Measurements from ENCODE around the gene LVRN.
"Not testable (repeated sequence)": the region's sequence is repeated elsewhere in the genome, so short reads cannot be mapped to it uniquely, and the experiment has no call there.

LVRN gene, protein sequence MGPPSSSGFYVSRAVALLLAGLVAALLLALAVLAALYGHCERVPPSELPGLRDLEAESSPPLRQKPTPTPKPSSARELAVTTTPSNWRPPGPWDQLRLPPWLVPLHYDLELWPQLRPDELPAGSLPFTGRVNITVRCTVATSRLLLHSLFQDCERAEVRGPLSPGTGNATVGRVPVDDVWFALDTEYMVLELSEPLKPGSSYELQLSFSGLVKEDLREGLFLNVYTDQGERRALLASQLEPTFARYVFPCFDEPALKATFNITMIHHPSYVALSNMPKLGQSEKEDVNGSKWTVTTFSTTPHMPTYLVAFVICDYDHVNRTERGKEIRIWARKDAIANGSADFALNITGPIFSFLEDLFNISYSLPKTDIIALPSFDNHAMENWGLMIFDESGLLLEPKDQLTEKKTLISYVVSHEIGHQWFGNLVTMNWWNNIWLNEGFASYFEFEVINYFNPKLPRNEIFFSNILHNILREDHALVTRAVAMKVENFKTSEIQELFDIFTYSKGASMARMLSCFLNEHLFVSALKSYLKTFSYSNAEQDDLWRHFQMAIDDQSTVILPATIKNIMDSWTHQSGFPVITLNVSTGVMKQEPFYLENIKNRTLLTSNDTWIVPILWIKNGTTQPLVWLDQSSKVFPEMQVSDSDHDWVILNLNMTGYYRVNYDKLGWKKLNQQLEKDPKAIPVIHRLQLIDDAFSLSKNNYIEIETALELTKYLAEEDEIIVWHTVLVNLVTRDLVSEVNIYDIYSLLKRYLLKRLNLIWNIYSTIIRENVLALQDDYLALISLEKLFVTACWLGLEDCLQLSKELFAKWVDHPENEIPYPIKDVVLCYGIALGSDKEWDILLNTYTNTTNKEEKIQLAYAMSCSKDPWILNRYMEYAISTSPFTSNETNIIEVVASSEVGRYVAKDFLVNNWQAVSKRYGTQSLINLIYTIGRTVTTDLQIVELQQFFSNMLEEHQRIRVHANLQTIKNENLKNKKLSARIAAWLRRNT

DNA sequence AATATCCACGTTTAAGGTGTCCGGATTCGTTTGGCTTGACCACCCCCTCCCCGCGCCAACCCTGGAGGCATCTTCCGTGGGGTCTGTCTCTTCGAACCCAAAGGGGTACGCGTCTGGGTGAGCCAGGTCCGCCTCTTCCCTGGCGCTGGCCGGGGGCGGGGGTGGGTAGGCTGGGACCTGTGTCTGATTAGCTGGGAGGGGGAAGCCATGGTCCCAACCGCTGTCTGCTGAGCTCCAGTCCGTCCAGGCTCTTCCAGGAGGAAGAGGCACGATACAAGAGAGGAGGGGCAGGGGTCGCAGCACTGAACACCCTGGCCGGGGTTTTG lies at the start of gene LVRN:
TSS of gene LVRN (plus strand) at position 237 of the 326 bp plus-strand sequence. CDS start 143 bp downstream, outside the sequence.
- DNase-seq, result no peak
- no peaks in the 10 kb centered on the region for H3K36me3 Mint-ChIP-seq
- no peak within 1 kb of the TSS for H3K4me3 Mint-ChIP-seq
- CTCF ChIA-PET, result no interaction called here
- H3K9me3 Mint-ChIP-seq, result no peaks in the 10 kb centered on the region
- peaks cover 5% of the 10 kb centered on the region for H3K4me1 Mint-ChIP-seq
- H3K27ac Mint-ChIP-seq, result no peak within 1 kb of the TSS
- peaks cover 58% of the 10 kb centered on the region for H3K27me3 Mint-ChIP-seq

DNA sequence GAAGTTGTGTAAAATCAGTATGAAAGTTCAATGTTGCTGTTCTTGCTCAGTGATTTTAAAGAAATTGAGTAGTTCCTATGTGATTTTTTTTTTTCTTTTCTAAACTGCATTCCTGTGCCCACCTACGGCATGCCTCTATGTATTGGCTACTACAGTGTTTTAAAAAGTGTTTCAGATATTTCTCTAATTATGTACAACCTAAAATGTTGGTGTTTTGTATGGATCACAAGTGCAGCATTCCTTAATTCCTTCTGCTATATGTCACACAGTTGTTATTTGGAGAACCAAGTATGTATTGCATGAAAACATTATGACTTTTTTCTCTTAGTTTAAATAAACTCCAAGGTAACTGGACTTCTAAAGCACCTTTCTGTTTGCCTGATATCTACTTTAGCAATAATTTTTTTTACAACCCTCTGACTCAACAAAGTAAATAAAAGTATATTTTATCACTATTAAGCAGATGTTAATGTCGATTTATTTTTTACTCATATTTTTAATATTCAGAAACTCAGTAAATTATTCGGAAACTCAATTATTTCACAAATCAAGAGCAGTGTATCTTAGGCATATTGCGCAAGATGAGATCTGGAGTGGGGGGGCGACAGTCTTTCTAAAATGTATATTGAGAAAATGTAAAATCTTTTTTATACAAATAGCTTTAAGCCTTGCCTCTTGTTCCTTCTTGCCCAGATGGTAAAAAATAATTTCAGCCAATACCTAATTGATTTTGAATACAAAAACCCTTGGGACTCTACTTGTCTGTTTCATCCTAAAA lies 48.5 kb upstream of the LVRN start:
- H3K4me1 Mint-ChIP-seq, H3K36me3 Mint-ChIP-seq, H3K4me3 Mint-ChIP-seq, H3K27me3 Mint-ChIP-seq, DNase-seq, CTCF ChIA-PET, H3K9me3 Mint-ChIP-seq, H3K27ac Mint-ChIP-seq: not testable (repeated sequence)

DNA sequence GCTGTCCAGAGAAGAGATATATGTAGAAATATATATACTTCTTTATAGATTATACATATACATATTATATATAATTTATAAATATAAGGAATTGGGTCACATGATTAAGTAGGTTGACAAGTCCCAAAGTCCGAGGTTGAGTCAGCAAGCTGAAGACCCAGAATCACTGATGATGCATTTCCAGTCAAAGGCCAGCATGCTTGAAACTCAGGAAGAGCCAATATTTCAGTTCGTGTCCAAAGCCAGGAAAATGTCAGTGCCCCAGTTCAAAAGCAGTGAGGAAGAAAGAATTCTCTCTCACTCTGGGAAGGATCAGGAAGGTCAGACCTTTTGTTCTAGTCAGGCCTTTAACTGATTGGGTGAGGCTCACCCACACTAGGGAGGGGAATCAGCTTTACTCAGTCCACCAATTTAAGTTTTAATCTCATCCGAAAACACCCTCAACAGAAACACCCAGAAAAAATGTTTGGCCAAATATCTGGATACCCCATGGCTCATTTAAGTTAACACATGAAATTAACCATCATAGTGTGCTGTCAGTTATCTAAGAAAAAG lies 42.0 kb upstream of the LVRN start:
- H3K4me1 Mint-ChIP-seq, result no peaks in the 10 kb centered on the region
- DNase-seq, result no peak
- H3K27ac Mint-ChIP-seq, result no peak overlapping the region
- H3K27me3 Mint-ChIP-seq, result no peaks in the 10 kb centered on the region
- H3K9me3 Mint-ChIP-seq, result no peaks in the 10 kb centered on the region
- no peaks in the 10 kb centered on the region for H3K36me3 Mint-ChIP-seq
- H3K4me3 Mint-ChIP-seq, result no peak overlapping the region
- CTCF ChIA-PET, result no interaction called here

DNA sequence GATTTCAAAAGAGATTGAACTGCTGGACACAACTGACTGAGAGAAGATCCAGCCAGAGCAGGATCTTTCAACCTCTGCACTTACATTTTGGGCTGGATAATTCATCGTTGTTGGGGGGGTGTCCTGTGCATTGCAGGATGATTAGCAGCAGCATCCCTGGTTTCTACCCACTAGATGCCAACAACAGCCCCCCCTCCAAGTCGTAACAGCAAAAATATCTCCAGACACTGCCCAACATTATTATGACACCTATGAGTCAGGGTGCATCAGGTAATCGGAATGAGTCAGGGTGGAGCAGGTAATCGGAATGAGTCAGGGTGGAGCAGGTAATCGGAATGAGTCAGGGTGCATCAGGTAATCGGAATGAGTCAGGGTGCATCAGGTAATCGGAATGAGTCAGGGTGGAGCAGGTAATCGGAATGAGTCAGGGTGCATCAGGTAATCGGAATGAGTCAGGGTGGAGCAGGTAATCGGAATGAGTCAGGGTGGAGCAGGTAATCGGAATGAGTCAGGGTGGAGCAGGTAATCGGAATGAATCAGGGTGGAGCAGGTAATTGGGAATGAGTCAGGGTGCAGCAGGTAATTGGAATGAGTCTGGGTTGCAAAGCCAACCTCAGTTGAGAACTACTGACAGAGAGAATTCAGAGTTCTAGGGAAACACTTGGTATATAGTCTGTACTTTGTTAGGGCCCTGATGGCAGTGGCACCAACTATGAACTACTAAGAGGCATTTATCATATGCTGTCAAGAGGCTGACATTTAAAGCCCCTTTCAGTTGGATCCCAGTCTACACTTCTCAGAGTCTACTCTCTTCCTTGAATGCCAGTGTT lies 33.5 kb upstream of the LVRN start:
- CTCF ChIA-PET, H3K9me3 Mint-ChIP-seq, H3K4me3 Mint-ChIP-seq: not testable (repeated sequence)

DNA sequence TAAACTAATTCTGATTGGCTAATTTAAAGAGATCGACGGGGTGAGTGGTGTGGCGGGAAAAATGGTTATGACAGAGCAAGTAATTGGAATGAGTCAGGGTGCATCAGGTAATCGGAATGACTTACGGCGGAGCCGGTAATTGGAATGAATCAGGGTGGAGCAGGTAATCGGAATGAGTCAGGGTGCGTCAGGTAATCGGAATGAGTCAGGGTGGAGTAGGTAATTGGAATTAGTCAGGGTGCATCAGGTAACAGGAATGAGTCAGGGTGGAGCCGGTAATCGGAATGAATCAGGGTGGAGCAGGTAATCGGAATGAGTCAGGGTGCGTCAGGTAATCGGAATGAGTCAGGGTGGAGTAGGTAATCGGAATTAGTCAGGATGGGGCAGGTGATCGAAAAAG lies 32.1 kb upstream of the LVRN start:
- H3K27me3 Mint-ChIP-seq, result not testable (repeated sequence)

More for the DNA sequence above, 33.5 kb upstream of the LVRN start:
- H3K27me3 Mint-ChIP-seq, DNase-seq, H3K36me3 Mint-ChIP-seq, H3K27ac Mint-ChIP-seq, H3K4me1 Mint-ChIP-seq: not testable (repeated sequence)

DNA sequence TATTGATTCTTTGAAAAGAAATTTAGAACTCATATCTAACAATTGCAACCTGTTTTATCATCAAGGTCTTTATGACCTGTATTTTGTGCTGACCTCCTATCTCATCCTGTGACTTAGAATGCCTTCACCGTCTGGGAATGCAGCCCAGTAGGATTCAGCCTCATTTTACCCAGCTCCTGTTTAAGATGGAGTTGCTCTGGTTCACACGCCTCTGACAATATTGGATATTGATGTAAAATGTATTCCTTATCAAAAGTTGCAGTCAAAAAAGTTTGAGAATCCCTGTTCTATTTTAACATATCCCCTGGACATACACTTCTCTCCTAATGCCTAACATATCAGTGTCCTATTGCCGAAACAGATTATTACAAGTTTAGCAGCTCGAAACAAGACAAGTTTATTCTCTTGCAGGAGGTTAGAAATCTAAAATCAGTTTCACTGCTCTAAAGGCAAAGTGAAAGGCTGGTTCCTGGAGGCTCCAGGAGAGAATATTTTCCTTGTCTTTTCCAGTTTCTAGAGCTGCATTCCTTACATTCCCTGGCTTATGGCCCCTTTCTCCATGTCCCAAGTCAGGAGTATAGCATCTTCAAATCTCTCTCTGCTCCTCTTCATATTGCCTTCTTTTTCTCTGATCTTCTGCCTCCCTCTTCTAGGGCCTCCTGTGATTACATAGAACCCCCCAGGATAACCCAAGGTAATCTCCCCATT lies 31.5 kb upstream of the LVRN start:
- H3K27me3 Mint-ChIP-seq, result no peaks in the 10 kb centered on the region
- H3K27ac Mint-ChIP-seq, result no peak overlapping the region
- H3K36me3 Mint-ChIP-seq, result no peaks in the 10 kb centered on the region
- no peak for DNase-seq
- CTCF ChIA-PET, result no interaction called here
- no peaks in the 10 kb centered on the region for H3K4me1 Mint-ChIP-seq
- H3K9me3 Mint-ChIP-seq, result no peaks in the 10 kb centered on the region
- no peak overlapping the region for H3K4me3 Mint-ChIP-seq

More for the DNA sequence above, 32.1 kb upstream of the LVRN start:
- H3K36me3 Mint-ChIP-seq, CTCF ChIA-PET, H3K27ac Mint-ChIP-seq, H3K4me1 Mint-ChIP-seq, H3K9me3 Mint-ChIP-seq, H3K4me3 Mint-ChIP-seq, DNase-seq: not testable (repeated sequence)

DNA sequence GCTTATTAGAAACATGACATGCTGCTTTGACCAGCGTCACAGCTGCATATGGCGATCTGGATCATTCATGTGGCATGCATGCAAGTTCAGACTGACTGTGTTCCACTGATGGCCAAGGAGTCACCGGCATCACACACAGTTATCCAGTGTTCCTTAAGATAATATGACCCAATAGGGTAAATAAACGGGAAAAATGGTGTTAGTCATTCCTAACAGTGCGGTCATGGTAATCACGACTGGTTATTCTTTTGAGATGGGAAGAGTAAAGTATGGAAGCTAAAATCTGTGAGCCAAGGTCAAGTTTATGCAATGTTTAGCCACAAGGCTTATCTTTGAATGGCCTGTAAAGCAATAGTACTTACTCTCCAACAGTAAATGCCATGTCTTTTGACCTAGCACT lies 29.3 kb upstream of the LVRN start:
- H3K27me3 Mint-ChIP-seq, result peaks cover 3% of the 10 kb centered on the region
- CTCF ChIA-PET, result no interaction called here
- no peak for DNase-seq

DNA sequence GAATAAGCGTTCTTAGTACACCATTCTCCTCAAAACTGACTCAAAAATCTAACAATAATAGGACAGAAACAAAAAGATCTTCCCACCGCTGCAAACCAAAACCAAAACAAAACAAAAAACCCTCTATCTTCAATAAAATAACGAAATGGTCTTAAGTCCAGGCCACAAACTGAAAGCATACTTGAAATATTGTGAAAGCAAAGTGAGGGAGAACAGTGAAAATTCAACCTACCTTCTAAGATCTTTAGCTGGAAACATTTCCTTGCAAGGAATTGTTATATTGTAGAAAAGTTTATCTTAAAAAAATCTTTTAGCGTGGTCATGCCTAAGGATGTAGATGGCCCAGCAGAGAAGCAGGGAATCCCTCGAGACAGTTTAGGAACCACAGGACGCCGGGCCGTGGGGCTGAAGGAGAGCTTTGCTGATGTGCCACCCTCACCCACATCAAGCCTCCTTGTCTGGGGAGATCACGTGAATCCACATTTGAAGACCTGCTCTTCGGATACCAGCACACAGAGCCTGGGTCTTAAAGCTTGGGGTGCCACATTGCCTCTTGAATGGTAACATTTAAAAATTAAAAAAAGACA lies 27.8 kb upstream of the LVRN start:
- H3K27ac Mint-ChIP-seq, result no peak overlapping the region
- CTCF ChIA-PET, result no interaction called here
- no peaks in the 10 kb centered on the region for H3K36me3 Mint-ChIP-seq
- H3K9me3 Mint-ChIP-seq, result no peaks in the 10 kb centered on the region
- DNase-seq, result no peak
- no peaks in the 10 kb centered on the region for H3K4me1 Mint-ChIP-seq
- no peak overlapping the region for H3K4me3 Mint-ChIP-seq
- peaks cover 3% of the 10 kb centered on the region for H3K27me3 Mint-ChIP-seq

More for the DNA sequence above, 29.3 kb upstream of the LVRN start:
- no peaks in the 10 kb centered on the region for H3K4me1 Mint-ChIP-seq
- no peaks in the 10 kb centered on the region for H3K9me3 Mint-ChIP-seq
- no peak overlapping the region for H3K4me3 Mint-ChIP-seq
- no peak overlapping the region for H3K27ac Mint-ChIP-seq
- H3K36me3 Mint-ChIP-seq, result no peaks in the 10 kb centered on the region

DNA sequence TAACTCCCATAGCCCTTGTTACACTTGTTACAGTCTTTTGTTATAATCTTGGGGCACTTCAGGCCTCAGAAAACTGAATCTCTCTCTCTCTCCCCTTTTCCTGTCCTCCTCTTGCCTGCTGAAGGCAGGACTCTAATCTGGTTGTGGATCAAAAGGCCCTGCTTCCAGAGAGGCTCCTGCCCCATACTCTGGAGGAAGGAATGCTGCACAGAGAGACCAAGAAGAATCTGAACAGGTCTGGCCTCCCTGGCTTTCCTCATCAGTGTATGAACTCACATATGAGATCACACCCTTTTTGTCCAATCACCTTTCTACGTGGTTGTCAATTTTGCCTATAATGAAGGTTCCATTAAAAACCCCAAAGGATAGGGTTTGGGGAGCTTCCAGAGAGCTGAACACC lies 26.2 kb upstream of the LVRN start:
- CTCF ChIA-PET, result no interaction called here
- no peak overlapping the region for H3K27ac Mint-ChIP-seq
- H3K36me3 Mint-ChIP-seq, result no peaks in the 10 kb centered on the region
- H3K4me3 Mint-ChIP-seq, result no peak overlapping the region
- peaks cover 3% of the 10 kb centered on the region for H3K27me3 Mint-ChIP-seq
- DNase-seq, result no peak
- no peaks in the 10 kb centered on the region for H3K4me1 Mint-ChIP-seq
- no peaks in the 10 kb centered on the region for H3K9me3 Mint-ChIP-seq

DNA sequence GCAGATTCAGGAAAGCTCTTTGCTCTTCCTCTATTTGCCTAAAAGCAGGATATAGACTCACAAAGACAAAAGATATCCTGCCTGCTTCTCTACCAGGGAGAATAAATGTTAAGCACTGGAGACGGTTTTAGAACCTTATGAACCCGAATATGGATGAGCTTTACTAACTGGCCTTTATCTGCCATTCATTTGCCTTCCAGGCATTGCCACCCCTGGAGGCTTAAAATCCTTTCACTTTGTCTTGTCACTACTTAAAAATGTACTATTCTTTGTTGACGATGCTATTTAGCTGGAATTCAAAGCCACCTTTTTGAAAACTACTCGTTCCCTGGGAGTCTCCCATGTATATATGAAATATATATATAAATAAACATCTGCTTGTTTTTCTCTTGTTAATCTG lies 23.2 kb upstream of the LVRN start:
- CTCF ChIA-PET, result interaction anchor here (0.6 kb wide), 1 partner anchor 37 kb away, joined by 3 read pairs; no protein-coding TSS in a partner anchor

DNA sequence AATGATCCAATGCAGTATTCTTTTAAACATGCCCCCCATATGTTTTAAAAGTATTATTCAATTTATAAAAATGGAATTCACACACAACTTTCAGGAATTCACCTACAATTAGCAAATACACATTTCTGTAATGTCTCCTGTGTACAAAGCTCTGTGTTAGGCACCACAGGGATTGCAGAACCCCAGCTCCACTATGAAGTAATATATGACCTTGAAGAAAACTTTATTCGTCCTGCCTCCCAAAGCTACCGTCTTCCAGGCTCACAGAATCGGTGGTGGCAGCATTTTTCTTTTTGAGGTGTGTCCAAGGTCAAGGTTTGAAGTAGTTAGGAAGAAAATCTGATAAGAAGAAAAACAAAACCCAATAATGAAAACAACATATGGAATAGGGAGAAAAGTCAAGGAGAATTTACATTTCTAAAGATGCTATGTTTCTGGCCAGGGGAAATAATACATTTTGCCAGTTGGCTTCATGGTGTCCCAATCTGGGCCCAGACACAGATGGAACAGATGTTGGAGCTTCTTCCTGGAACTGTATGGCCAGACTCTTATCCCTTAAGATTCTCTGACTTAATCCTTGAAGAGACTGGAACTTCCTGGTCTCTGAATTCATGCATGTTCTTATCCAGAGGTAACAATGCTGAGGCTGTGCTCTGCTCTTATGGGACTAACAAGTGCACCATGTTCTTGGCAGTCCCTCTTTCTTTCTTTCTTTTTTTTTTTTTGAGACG lies 22.0 kb upstream of the LVRN start:
- no peak for DNase-seq
- Mint-ChIP-seq H3K4me1 (no peaks in the 10 kb centered on the region), H3K4me3 (no peak overlapping the region), H3K27ac (no peak overlapping the region), H3K27me3 (peaks cover 3% of the 10 kb centered on the region), H3K36me3 (no peaks in the 10 kb centered on the region), H3K9me3 (no peaks in the 10 kb centered on the region)
- CTCF ChIA-PET, result no interaction called here

More for the DNA sequence above, 23.2 kb upstream of the LVRN start:
- Mint-ChIP-seq H3K9me3 (no peaks in the 10 kb centered on the region), H3K27me3 (peaks cover 3% of the 10 kb centered on the region), H3K4me3 (no peak overlapping the region), H3K36me3 (no peaks in the 10 kb centered on the region), H3K4me1 (no peaks in the 10 kb centered on the region), H3K27ac (no peak overlapping the region)
- no peak for DNase-seq

DNA sequence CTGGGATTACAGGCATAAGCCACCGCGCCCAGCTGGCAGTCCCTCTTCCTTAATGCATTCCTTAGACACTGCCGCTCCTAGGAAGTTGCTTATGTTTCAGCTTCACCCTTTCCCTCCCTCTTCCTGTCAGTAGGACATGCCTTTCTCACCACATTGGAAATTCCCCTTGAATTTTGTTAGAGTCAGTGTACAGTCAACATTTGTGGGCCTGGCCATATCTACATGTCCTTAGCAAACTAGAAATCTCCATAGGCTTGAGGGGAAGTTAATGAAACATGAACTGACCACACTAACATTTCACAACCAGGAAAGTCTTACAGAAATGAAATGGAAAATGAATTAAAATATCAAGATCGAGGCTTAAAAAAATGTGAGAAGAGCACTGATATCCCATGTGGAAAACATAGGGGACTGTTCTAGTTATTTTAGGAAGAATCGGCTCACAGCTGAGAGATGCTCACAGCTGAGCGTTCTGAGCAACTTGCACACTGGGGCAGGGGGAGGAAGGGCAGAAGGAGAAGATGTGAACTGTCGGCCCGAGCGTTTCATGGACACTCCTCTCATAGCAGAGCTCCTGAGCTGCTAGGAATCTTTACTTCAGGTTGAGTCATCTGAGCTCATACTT lies 21.1 kb upstream of the LVRN start:
- H3K27me3 Mint-ChIP-seq, result peaks cover under 1% of the 10 kb centered on the region

More for the DNA sequence above, 21.1 kb upstream of the LVRN start:
- no peaks in the 10 kb centered on the region for H3K4me1 Mint-ChIP-seq
- H3K9me3 Mint-ChIP-seq, result no peaks in the 10 kb centered on the region
- no peak overlapping the region for H3K4me3 Mint-ChIP-seq
- CTCF ChIA-PET, result no interaction called here
- no peak overlapping the region for H3K27ac Mint-ChIP-seq
- H3K36me3 Mint-ChIP-seq, result no peaks in the 10 kb centered on the region
- no peak for DNase-seq
